Hepatocyte (in vitro differentiated cells): ENCODE measurements around the gene TMEM239. TPM values are rescaled to one million over a fixed set of nuclear protein-coding genes. Genes with fewer than 3 reads are reported as not detected.

Experiments
- DNase-seq: peaks from one replicate; pipeline ENCODE4 v3.0.0-alpha.2; 2016; ENCODE audit warnings: low spot score
- H2AFZ ChIP-seq: fragments of 200-600 bp; sonication (generic); 2 replicates; pipeline ENCODE4 v1.6.0; 2016; ENCODE audit warnings: antibody characterized with exemption, mild to moderate bottlenecking
- H3K27ac ChIP-seq: fragments of 200-600 bp; sonication (generic); 2 replicates; pipeline ENCODE4 v1.5.1; 2016; ENCODE audit warnings: mild to moderate bottlenecking
- H3K27me3 ChIP-seq: fragments of 200-600 bp; sonication (generic); 2 replicates; pipeline ENCODE4 v1.6.1; 2016
- H3K36me3 ChIP-seq: fragments of 200-600 bp; sonication (generic); replicated peaks from 2 replicates; pipeline ENCODE4 v1.5.1; 2016; ENCODE audit warnings: low read depth; ENCODE audit not compliant: insufficient read depth
- H3K4me1 ChIP-seq: fragments of 200-600 bp; sonication (generic); 2 replicates; pipeline ENCODE4 v1.5.1; 2016; ENCODE audit warnings: mild to moderate bottlenecking, moderate library complexity; ENCODE audit not compliant: insufficient read depth
- H3K4me2 ChIP-seq: fragments of 200-600 bp; sonication (generic); 2 replicates; pipeline ENCODE4 v1.6.0; 2016
- H3K4me3 ChIP-seq: fragments of 200-600 bp; sonication (generic); 2 replicates; pipeline ENCODE4 v1.5.1; 2016; ENCODE audit warnings: mild to moderate bottlenecking
- H3K79me2 ChIP-seq: fragments of 200-600 bp; sonication (generic); 2 replicates; pipeline ENCODE4 v1.6.0; 2017; ENCODE audit warnings: mild to moderate bottlenecking
- H3K9me2 ChIP-seq: fragments of 200-600 bp; sonication (generic); replicated peaks from 2 replicates; pipeline ENCODE4 v1.6.0; 2017; ENCODE audit warnings: mild to moderate bottlenecking; ENCODE audit not compliant: insufficient read depth
- H3K9me3 ChIP-seq: fragments of 200-600 bp; sonication (generic); 2 replicates; pipeline ENCODE4 v1.5.1; 2016; ENCODE audit warnings: low read depth, mild to moderate bottlenecking
- H4K20me1 ChIP-seq: fragments of 200-600 bp; sonication (generic); 2 replicates; pipeline ENCODE4 v1.6.0; 2016; ENCODE audit warnings: mild to moderate bottlenecking; ENCODE audit not compliant: insufficient read depth, poor library complexity, severe bottlenecking
- CTCF ChIP-seq: fragments of 200-600 bp; sonication (generic); IDR thresholded peaks from 2 replicates; pipeline ENCODE4 v1.5.1; 2016; ENCODE audit warnings: antibody characterized with exemption, mild to moderate bottlenecking; ENCODE audit not compliant: poor library complexity
- EZH2 ChIP-seq: fragments of 200-600 bp; sonication (generic); IDR thresholded peaks from 2 replicates; pipeline ENCODE4 v1.6.1; 2016; ENCODE audit warnings: antibody characterized with exemption, mild to moderate bottlenecking, borderline replicate concordance
- EZH2phosphoT487 ChIP-seq: fragments of 200-600 bp; sonication (generic); IDR thresholded peaks from one replicate; pipeline ENCODE4 v1.6.1; 2018; ENCODE audit warnings: antibody characterized with exemption, mild to moderate bottlenecking, low read depth, moderate library complexity; ENCODE audit not compliant: unreplicated experiment, severe bottlenecking
- WGBS: methylation state at CpG from one replicate; pipeline ENCODE4 v1.1.6; 2016; ENCODE audit warnings: low lambda C conversion rate; ENCODE audit errors: missing lambda C conversion rate; 5-methylcytosine and 5-hydroxymethylcytosine counted together
- polyA plus RNA-seq: library from polyadenylated mRNA; unstranded; fragments of >200 nt; fragmentation: Nextera tagmentation; extraction: Ambion mirVana; gene quantifications from 2 replicates; pipeline ENCODE4 v1.2.1, GENCODE V29; 2016
- total RNA-seq: library from RNA; depleted of rRNA; stranded (reverse); fragments of >200 nt; gene quantifications from 2 replicates; pipeline ENCODE4 v1.2.3, GENCODE V29; 2014

Gene TMEM239
- total and polyA plus RNA-seq, 2 experiments from 2014 or later: not detected

GRCh38 chr20:2812189-2812588, 4.0 kb upstream of the TMEM239 start:
- no peaks in the 10 kb centered on the region for H3K79me2 ChIP-seq
- peaks cover 13% of the 10 kb centered on the region for H3K27me3 ChIP-seq
- TF ChIP-seq EZH2 (no peak), CTCF (no peak), EZH2phosphoT487 (no peak)
- 90% methylated on average over 3 of the region's 3 CpGs for WGBS
- H3K4me2 ChIP-seq: no peak overlapping the region
- H3K9me3 ChIP-seq: no peaks in the 10 kb centered on the region
- H3K9me2 ChIP-seq: no peaks in the 10 kb centered on the region
- H2AFZ ChIP-seq: no peak overlapping the region
- no peaks in the 10 kb centered on the region for H4K20me1 ChIP-seq
- H3K27ac ChIP-seq: no peak overlapping the region
- DNase-seq: no peak
- no peak overlapping the region for H3K4me3 ChIP-seq
- peaks cover 4% of the 10 kb centered on the region for H3K4me1 ChIP-seq
- H3K36me3 ChIP-seq: no peaks in the 10 kb centered on the region

- Histone ChIP-seq H3K79me2 (no peaks in the 10 kb centered on the region), H3K4me1 (peaks cover 4% of the 10 kb centered on the region), H3K4me2 (no peak overlapping the region), H3K9me2 (no peaks in the 10 kb centered on the region), H2AFZ (no peak overlapping the region), H3K36me3 (no peaks in the 10 kb centered on the region), H4K20me1 (no peaks in the 10 kb centered on the region), H3K27me3 (peaks cover under 1% of the 10 kb centered on the region), H3K27ac (no peak overlapping the region), H3K4me3 (no peak overlapping the region), H3K9me3 (no peaks in the 10 kb centered on the region)
- DNase-seq: no peak
- 86% methylated on average over 1 of the region's 1 CpG for WGBS
- no peak for TF ChIP-seq CTCF
- no peak for TF ChIP-seq EZH2phosphoT487
- TF ChIP-seq EZH2: no peak
These were observed 2.1 kb upstream of the TMEM239 start for GRCh38 chr20:2814076-2814475.

GRCh38 chr20:2814587-2815051, 1.5 kb upstream of the TMEM239 start, which contains the start of gene C20orf141:
TSS of gene C20orf141 (plus strand) at chr20:2814987. CDS start at chr20:2815185, 198 bp downstream.
- Histone ChIP-seq H3K27ac (peak within 1 kb of the TSS; percentile 46), H3K27me3 (peaks cover under 1% of the 10 kb centered on the region), H4K20me1 (no peaks in the 10 kb centered on the region), H3K79me2 (no peaks in the 10 kb centered on the region), H3K9me3 (no peaks in the 10 kb centered on the region), H2AFZ (no peak within 1 kb of the TSS), H3K36me3 (no peaks in the 10 kb centered on the region), H3K4me1 (peaks cover 4% of the 10 kb centered on the region), H3K4me2 (no peak within 1 kb of the TSS), H3K4me3 (no peak within 1 kb of the TSS), H3K9me2 (no peaks in the 10 kb centered on the region)
- 35% methylated on average over 4 of the region's 5 CpGs for WGBS
- peak; percentile 77 for DNase-seq
- TF ChIP-seq CTCF (no peak), EZH2 (no peak), EZH2phosphoT487 (no peak)
